RWPE2 (cell line): ENCODE results near the gene NKIRAS1.

Experiments used
- ATAC-seq: fragments of 200-7000 bp; cut with Tn5 transposase; 3 replicates; pipeline ENCODE4 v1.9.1; 2021; ENCODE audit warnings: low read depth
- DNase-seq: peaks from one replicate; pipeline ENCODE4 v3.0.0-alpha.2; 2020; ENCODE audit warnings: low spot score
- H3K27ac ChIP-seq: fragments of 450-650 bp; 2 replicates; pipeline ENCODE4 v1.5.1; 2017; ENCODE audit warnings: mild to moderate bottlenecking; ENCODE audit not compliant: poor library complexity, severe bottlenecking
- H3K27me3 ChIP-seq: fragments of 250-450 bp; sonication (Bioruptor Pico); 2 replicates; pipeline ENCODE4 v1.5.1; 2021; ENCODE audit warnings: mild to moderate bottlenecking, moderate library complexity; ENCODE audit not compliant: insufficient read depth, poor library complexity, severe bottlenecking
- H3K36me3 ChIP-seq: fragments of 250-450 bp; sonication (Bioruptor Pico); 2 replicates; pipeline ENCODE4 v1.5.1; 2020; ENCODE audit warnings: low read depth, mild to moderate bottlenecking, moderate library complexity
- H3K4me1 ChIP-seq: fragments of 250-450 bp; sonication (Bioruptor Pico); 2 replicates; pipeline ENCODE4 v1.5.1; 2021; ENCODE audit warnings: mild to moderate bottlenecking, moderate library complexity; ENCODE audit not compliant: insufficient read depth, poor library complexity, severe bottlenecking
- H3K4me3 ChIP-seq: fragments of 250-450 bp; sonication (Bioruptor Pico); 2 replicates; pipeline ENCODE4 v1.5.1; 2021; ENCODE audit warnings: mild to moderate bottlenecking, moderate library complexity; ENCODE audit not compliant: severe bottlenecking
- H3K9me3 ChIP-seq: fragments of 250-450 bp; sonication (Bioruptor Pico); 2 replicates; pipeline ENCODE4 v1.5.1; 2021; ENCODE audit warnings: mild to moderate bottlenecking, moderate library complexity; ENCODE audit not compliant: severe bottlenecking
- TF ChIP-seq, protein P1 (sequence below): fragments of 450-650 bp; IDR thresholded peaks from one replicate; pipeline ENCODE4 v1.5.1; 2017; ENCODE audit warnings: mild to moderate bottlenecking, moderate library complexity; ENCODE audit not compliant: poor library complexity, severe bottlenecking

Gene NKIRAS1

DNA sequence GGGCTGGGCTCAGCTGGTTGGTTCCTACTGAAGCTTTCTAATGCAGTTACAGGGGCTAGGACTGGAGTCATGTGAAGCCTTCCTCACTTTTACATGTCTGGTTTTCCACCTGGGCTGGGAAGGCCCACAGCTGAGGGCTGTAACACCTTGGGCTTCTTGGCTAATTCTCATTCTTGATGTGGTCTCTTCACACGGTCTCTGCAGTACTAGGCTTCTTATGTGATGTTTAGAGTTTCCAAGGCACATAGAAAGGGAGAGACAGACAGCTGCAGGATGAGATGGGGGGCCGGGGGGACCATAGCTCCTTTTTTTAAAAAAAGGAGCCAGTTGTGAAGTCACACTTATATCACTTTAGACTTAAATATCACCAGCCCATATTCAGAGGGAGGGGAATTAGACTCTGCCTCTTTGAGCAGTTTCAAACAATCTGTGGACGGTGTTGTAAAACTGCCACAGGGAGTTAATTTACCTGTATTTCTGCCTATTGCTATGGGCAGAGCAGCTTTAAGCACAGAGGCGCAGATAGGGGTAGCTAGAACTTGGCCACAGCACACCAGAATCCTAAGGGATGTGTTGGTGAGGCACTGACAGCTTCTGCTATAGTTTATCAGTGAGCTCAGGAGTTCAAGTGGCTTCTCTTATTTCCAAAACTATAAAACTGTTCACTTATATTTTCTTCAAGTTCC lies 46.7 kb downstream of the NKIRAS1 start:
- H3K9me3 ChIP-seq: no peaks in the 10 kb centered on the region
- ATAC-seq: no peak
- no peaks in the 10 kb centered on the region for H3K27me3 ChIP-seq
- TF ChIP-seq, protein P1, sequence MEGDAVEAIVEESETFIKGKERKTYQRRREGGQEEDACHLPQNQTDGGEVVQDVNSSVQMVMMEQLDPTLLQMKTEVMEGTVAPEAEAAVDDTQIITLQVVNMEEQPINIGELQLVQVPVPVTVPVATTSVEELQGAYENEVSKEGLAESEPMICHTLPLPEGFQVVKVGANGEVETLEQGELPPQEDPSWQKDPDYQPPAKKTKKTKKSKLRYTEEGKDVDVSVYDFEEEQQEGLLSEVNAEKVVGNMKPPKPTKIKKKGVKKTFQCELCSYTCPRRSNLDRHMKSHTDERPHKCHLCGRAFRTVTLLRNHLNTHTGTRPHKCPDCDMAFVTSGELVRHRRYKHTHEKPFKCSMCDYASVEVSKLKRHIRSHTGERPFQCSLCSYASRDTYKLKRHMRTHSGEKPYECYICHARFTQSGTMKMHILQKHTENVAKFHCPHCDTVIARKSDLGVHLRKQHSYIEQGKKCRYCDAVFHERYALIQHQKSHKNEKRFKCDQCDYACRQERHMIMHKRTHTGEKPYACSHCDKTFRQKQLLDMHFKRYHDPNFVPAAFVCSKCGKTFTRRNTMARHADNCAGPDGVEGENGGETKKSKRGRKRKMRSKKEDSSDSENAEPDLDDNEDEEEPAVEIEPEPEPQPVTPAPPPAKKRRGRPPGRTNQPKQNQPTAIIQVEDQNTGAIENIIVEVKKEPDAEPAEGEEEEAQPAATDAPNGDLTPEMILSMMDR: no peak
- peaks cover 13% of the 10 kb centered on the region for H3K4me1 ChIP-seq
- no peak overlapping the region for H3K4me3 ChIP-seq
- H3K36me3 ChIP-seq: no peaks in the 10 kb centered on the region
- no peak overlapping the region for H3K27ac ChIP-seq
- DNase-seq: no peak

DNA sequence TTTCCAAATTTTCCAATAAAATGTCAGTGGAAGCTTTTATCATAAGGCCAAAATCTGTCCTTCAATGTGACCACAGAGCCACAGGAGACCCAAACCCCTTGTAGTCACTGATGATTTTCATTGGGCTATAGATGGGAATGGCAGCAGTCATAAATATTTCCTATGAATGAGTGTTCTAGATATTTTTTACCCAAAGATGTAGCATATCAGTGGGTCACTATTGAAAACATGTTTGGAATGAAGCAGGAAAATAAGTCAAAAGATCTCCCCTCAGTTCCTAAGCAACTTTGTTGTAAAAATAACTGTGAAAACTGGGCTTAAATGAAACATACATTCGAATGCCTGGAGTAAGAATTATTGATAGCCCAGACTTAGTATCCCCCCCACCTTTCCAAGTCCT lies 49.0 kb downstream of the NKIRAS1 start:
- H3K36me3 ChIP-seq: peaks cover 6% of the 10 kb centered on the region; the same call in 1 of the 2 replicates
- H3K4me1 ChIP-seq: no peaks in the 10 kb centered on the region
- H3K4me3 ChIP-seq: no peak overlapping the region
- TF ChIP-seq, protein P1: no peak
- DNase-seq: no peak
- ATAC-seq: no peak
- no peaks in the 10 kb centered on the region for H3K27me3 ChIP-seq
- H3K27ac ChIP-seq: no peak overlapping the region
- no peaks in the 10 kb centered on the region for H3K9me3 ChIP-seq

DNA sequence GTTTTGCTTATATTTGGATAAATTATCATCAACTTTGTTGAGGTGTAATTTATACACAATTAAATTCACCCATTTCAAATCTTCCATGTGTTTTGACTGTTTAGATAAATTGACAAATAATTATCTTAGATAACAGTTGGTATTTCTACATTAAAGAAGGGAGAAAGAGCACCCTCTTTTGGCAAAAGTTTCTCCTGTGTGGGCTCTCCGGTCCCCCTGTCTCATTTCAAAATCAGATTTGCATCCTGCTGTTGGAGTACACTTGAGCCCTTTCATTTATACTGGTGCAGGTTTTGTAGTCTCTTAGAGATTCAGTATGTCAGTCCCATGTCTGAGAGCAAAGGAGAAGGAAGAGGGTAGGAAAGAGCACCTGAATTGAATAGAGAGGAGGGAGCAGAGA lies 49.4 kb downstream of the NKIRAS1 start:
- Histone ChIP-seq H3K4me3 (no peak overlapping the region), H3K36me3 (peaks cover 6% of the 10 kb centered on the region; the same call in 1 of the 2 replicates), H3K27ac (no peak overlapping the region), H3K27me3 (no peaks in the 10 kb centered on the region), H3K9me3 (no peaks in the 10 kb centered on the region), H3K4me1 (no peaks in the 10 kb centered on the region)
- DNase-seq (no peak), ATAC-seq (no peak)
- TF ChIP-seq, protein P1: peak; percentile 16

DNA sequence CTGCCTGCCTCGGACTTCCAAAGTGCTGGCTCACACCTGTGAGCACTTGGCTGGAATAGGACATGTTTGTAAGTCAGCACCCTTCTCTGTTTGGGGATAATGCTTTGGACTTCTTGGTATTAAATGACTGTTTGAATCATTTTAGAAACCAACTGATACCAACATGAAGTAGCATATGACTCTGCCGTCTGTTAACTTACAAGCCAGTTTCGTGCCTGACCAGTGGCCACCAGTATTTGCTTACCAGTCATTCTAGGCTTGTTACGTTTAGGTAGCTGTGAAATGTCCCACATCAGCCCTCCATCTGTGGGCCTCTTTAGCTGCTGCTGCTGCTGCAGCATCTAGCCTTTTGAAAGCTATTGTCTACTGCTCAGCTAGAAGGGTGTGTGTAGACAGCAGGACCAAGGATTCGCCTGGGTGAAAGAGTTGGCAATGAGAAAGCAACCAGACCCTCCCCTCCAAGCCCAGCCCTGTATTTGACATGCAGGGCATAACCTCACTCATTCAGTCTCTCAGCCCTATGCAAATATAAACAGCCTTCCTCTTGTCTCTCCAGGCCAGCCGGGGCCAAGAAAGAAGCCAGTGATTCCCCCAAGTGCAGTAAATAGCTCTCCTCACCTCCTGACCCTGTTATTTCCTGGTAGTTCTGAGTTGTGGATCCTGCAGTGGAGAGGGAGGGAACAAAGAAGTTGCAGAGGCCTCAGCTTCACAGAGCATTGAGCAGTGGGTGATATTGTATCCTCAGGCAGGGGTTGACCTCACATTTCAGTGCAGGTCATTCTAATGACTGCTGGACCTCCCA lies 51.0 kb downstream of the NKIRAS1 start:
- H3K4me1 ChIP-seq: no peaks in the 10 kb centered on the region
- no peaks in the 10 kb centered on the region for H3K27me3 ChIP-seq
- no peak overlapping the region for H3K27ac ChIP-seq
- H3K4me3 ChIP-seq: no peak overlapping the region
- TF ChIP-seq, protein P1: no peak
- ATAC-seq (peak; percentile 42; the same call in 1 of the 3 replicates), DNase-seq (no peak)
- no peaks in the 10 kb centered on the region for H3K9me3 ChIP-seq
- peaks cover 6% of the 10 kb centered on the region; the same call in 1 of the 2 replicates for H3K36me3 ChIP-seq
